Lung (tissue), 12 donors: ENCODE data around the gene DOP1A. TPM values are rescaled to one million over a fixed set of nuclear protein-coding genes. Genes with fewer than 3 reads are reported as not detected.

ENCODE experiments used
- ATAC-seq: fragments of 200-7000 bp; cut with Tn5 transposase; one replicate; pipeline ENCODE4 v1.9.1; 2020; ENCODE audit warnings: moderate number of reproducible peaks; ENCODE audit not compliant: insufficient read depth, low FRiP score
- DNase-seq, 3 donors: peaks; one replicate each; pipeline ENCODE4 v3.0.0-alpha.2; 2013 to 2017
- H3K27ac ChIP-seq, 2 donors: one replicate each; pipeline ENCODE4 v1.5.1; 2013; ENCODE audit warnings: mild to moderate bottlenecking in 2 of 2, moderate library complexity in 2 of 2, control low read depth in 1 of 2, inconsistent platforms in 1 of 2, low read depth in 1 of 2, low read length in 1 of 2
- H3K27me3 ChIP-seq, 3 donors: one replicate each; pipeline ENCODE4 v1.5.1; 2013; ENCODE audit warnings: low read length in 2 of 3; ENCODE audit not compliant: control insufficient read depth in 3 of 3, insufficient read depth in 3 of 3
- H3K36me3 ChIP-seq, 4 donors: one replicate each; pipeline ENCODE4 v1.5.1; 2013; ENCODE audit warnings: low read length in 4 of 4, mild to moderate bottlenecking in 1 of 4, moderate library complexity in 1 of 4; ENCODE audit not compliant: control insufficient read depth in 4 of 4, insufficient read depth in 4 of 4
- H3K4me1 ChIP-seq, 5 donors: one replicate each; pipeline ENCODE4 v1.5.1; 2013; ENCODE audit warnings: low read length in 5 of 5, mild to moderate bottlenecking in 2 of 5, moderate library complexity in 1 of 5; ENCODE audit not compliant: control insufficient read depth in 5 of 5, insufficient read depth in 5 of 5
- H3K4me3 ChIP-seq: one replicate; pipeline ENCODE4 v1.5.1; 2013; ENCODE audit warnings: mild to moderate bottlenecking, control low read depth, moderate library complexity
- H3K9ac ChIP-seq, 2 donors: one replicate each; pipeline ENCODE4 v1.5.1; 2013; ENCODE audit warnings: low read length in 2 of 2, control low read depth in 1 of 2; ENCODE audit not compliant: insufficient read depth in 1 of 2
- H3K9me3 ChIP-seq, 4 donors: one replicate each; pipeline ENCODE4 v1.5.1; 2013; ENCODE audit warnings: low read length in 3 of 4, mild to moderate bottlenecking in 1 of 4, moderate library complexity in 1 of 4; ENCODE audit not compliant: control insufficient read depth in 4 of 4, insufficient read depth in 3 of 4
- CTCF ChIP-seq: IDR thresholded peaks from 2 replicates; pipeline ENCODE4 v1.5.1; 2012; ENCODE audit warnings: mild to moderate bottlenecking; ENCODE audit errors: control extremely low read depth, extremely low read depth
- WGBS, 2 donors: extraction: QIAGEN DNeasy Blood & Tissue Kit; methylation state at CpG; one replicate each; pipeline ENCODE4 v1.1.7; 2013; 5-methylcytosine and 5-hydroxymethylcytosine counted together
- polyA plus RNA-seq, 2 donors: library from polyadenylated mRNA; stranded (reverse); fragments of 200-250 nt; gene quantifications; one replicate each; pipeline ENCODE4 v1.2.1, GENCODE V29; 2013
- total RNA-seq, 2 donors: library from RNA; depleted of rRNA in 1 of 2; stranded (reverse); fragments of >200 nt in 1 of 2; gene quantifications; one replicate each; pipeline ENCODE4 v1.2.1, GENCODE V29; 2014 to 2021
- donor health status: control.
- donor health status: control.
- donor health status: Bipolar disorder and iron deficiency.
- donor health status: healthy.
- donor health status: DM: yes; HTN: yes; CAD: no.

The DOP1A gene
- total and polyA plus RNA-seq, 4 donors: 5.0 to 64.7 (median 13.1) TPM

- DNase-seq (no peak), ATAC-seq (peak; percentile 69)
- no peak overlapping the region for H3K9ac ChIP-seq
- peaks cover 19 to 56% (median 30%) of the 10 kb centered on the region in 4 donors for H3K36me3 ChIP-seq
- peaks cover 0 to 3% (median 0%) of the 10 kb centered on the region in 5 donors for H3K4me1 ChIP-seq
- no peak for TF ChIP-seq CTCF
- no peaks in the 10 kb centered on the region for H3K9me3 ChIP-seq
- no peak overlapping the region for H3K4me3 ChIP-seq
- 67 to 69% methylated on average over 9 of the region's 9 CpGs for WGBS, 2 donors
- peak overlapping the region in 1 of 2 donors; percentile 66 for H3K27ac ChIP-seq
- no peaks in the 10 kb centered on the region for H3K27me3 ChIP-seq
Observed at GRCh38 chr6:83183082-83183828, 115.8 kb downstream of the DOP1A start.

GRCh38 chr6:83185096-83185495 lies 117.6 kb downstream of the DOP1A start:
- ATAC-seq: no peak
- DNase-seq: no peak
- TF ChIP-seq CTCF: no peak

GRCh38 chr6:83188501-83188900 lies 121.0 kb downstream of the DOP1A start:
- 82 to 96% methylated on average over 3 of the region's 3 CpGs for WGBS, 2 donors
- ATAC-seq: no peak

More at GRCh38 chr6:83185096-83185495, 117.6 kb downstream of the DOP1A start:
- H3K27me3 ChIP-seq: no peaks in the 10 kb centered on the region
- H3K4me3 ChIP-seq: no peak overlapping the region
- 96 to 100% methylated on average over 2 of the region's 2 CpGs for WGBS, 2 donors
- no peak overlapping the region for H3K27ac ChIP-seq
- H3K9me3 ChIP-seq: no peaks in the 10 kb centered on the region
- peaks cover 0 to 10% (median 0%) of the 10 kb centered on the region in 5 donors for H3K4me1 ChIP-seq
- peaks cover 20 to 67% (median 34%) of the 10 kb centered on the region in 4 donors for H3K36me3 ChIP-seq
- H3K9ac ChIP-seq: no peak overlapping the region

More at GRCh38 chr6:83188501-83188900, 121.0 kb downstream of the DOP1A start:
- no peak for DNase-seq
- Histone ChIP-seq H3K27me3 (no peaks in the 10 kb centered on the region), H3K4me1 (peaks cover 0 to 18% (median 4%) of the 10 kb centered on the region in 5 donors), H3K9me3 (no peaks in the 10 kb centered on the region), H3K4me3 (no peak overlapping the region), H3K9ac (no peak overlapping the region), H3K36me3 (peaks cover 8 to 43% (median 17%) of the 10 kb centered on the region in 4 donors), H3K27ac (no peak overlapping the region)
- TF ChIP-seq CTCF: no peak
